Caco-2 (cell line): ENCODE results near the gene CRYBA4. TPM values are rescaled to one million over a fixed set of nuclear protein-coding genes. Genes with fewer than 3 reads are reported as not detected.
A peak's percentile ranks its signal among the peaks of the same experiment; 100 is the strongest.

Experiments
- BruUV-seq: library from RNA; stranded (reverse); fragments of 400-500 nt; replicated peaks from 2 replicates; lab custom pipeline; 2021; lab: Mats Ljungman, UMichigan
- CTCF ChIA-PET: fragments of 300-600 bp; sonication (Branson Sonifier 250); formaldehyde crosslinking; loops from one replicate; lab custom pipeline; 2022; ENCODE audit warnings: antibody characterized with exemption; lab: Charles Lee
- POLR2A ChIA-PET: fragments of 300-600 bp; sonication (Branson Sonifier 250); formaldehyde crosslinking; loops from one replicate; lab custom pipeline; 2022; ENCODE audit warnings: antibody characterized with exemption; lab: Charles Lee
- DNase-seq, 2 experiments: peaks; one replicate each; pipeline versions ENCODE4 v3.0.0 to v3.0.0-alpha.2; 2020 to 2022
- H3K27me3 ChIP-seq: replicated peaks from 2 replicates; pipeline ENCODE4 v1.6.0; 2011; ENCODE audit warnings: low read length; ENCODE audit not compliant: control insufficient read depth, insufficient read depth
- H3K36me3 ChIP-seq: 2 replicates; pipeline ENCODE4 v1.5.1; 2011; ENCODE audit warnings: low read length; ENCODE audit not compliant: control insufficient read depth, insufficient read depth
- H3K4me1 ChIP-seq: fragments of 250-450 bp; sonication (Bioruptor Pico); 2 replicates; pipeline ENCODE4 v1.5.1; 2020; ENCODE audit warnings: mild to moderate bottlenecking
- H3K4me3 ChIP-seq: 2 replicates; pipeline ENCODE4 v1.5.1; 2011; ENCODE audit warnings: low read depth, mild to moderate bottlenecking, control low read depth, low read length
- H3K9me3 ChIP-seq: fragments of 250-450 bp; sonication (Bioruptor Pico); 2 replicates; pipeline ENCODE4 v1.5.1; 2020; ENCODE audit warnings: mild to moderate bottlenecking, moderate library complexity
- H3K27ac Mint-ChIP-seq: one replicate; pipeline ENCODE4 v1.8.0; 2022; ENCODE audit warnings: mixed read lengths; ENCODE audit not compliant: unreplicated experiment
- H3K27me3 Mint-ChIP-seq: one replicate; pipeline ENCODE4 v1.8.0; 2022; ENCODE audit warnings: mixed read lengths; ENCODE audit not compliant: insufficient read depth, unreplicated experiment
- H3K36me3 Mint-ChIP-seq: one replicate; pipeline ENCODE4 v1.8.0; 2022; ENCODE audit warnings: mild to moderate bottlenecking, mixed read lengths; ENCODE audit not compliant: insufficient read depth, unreplicated experiment
- H3K4me1 Mint-ChIP-seq: one replicate; pipeline ENCODE4 v1.8.0; 2022; ENCODE audit warnings: low read depth, mixed read lengths; ENCODE audit not compliant: unreplicated experiment
- H3K4me3 Mint-ChIP-seq: one replicate; pipeline ENCODE4 v1.8.0; 2022; ENCODE audit warnings: mild to moderate bottlenecking, moderate library complexity, mixed read lengths; ENCODE audit not compliant: unreplicated experiment
- H3K9me3 Mint-ChIP-seq: one replicate; pipeline ENCODE4 v1.8.0; 2022; ENCODE audit warnings: mixed read lengths; ENCODE audit not compliant: unreplicated experiment
- CTCF ChIP-seq, 2 experiments: fragments of 200-600 bp in 1 of 2; IDR thresholded peaks; 1 replicate in 1 of 2; 2 replicates in 1 of 2; pipeline versions ENCODE4 v1.5.1 to v1.8.0; 2011 to 2022; ENCODE audit warnings: antibody characterized with exemption in 1 of 2, control low read depth in 1 of 2, inconsistent platforms in 1 of 2, low read depth in 1 of 2, low read length in 1 of 2, mild to moderate bottlenecking in 1 of 2, moderate library complexity in 1 of 2; ENCODE audit not compliant: insufficient read depth in 1 of 2, severe bottlenecking in 1 of 2, unreplicated experiment in 1 of 2
- intact Hi-C: fragments of 100-400 bp; cut with micrococcal nuclease; formaldehyde crosslinking; loops from one replicate; pipeline ENCODE4 v1.10.0; 2022; ENCODE audit not compliant: unreplicated experiment
- total RNA-seq: library from RNA; stranded (reverse); gene quantifications from 2 replicates; pipeline ENCODE4 v1.2.3, GENCODE V29; 2022

The CRYBA4 gene
- total RNA-seq, 1 experiment from 2014 or later = 0.68 TPM

- Mint-ChIP-seq H3K4me3 (no peak overlapping the region), H3K4me1 (no peaks in the 10 kb centered on the region), H3K27me3 (no peaks in the 10 kb centered on the region), H3K9me3 (peaks cover 10% of the 10 kb centered on the region), H3K27ac (no peak overlapping the region), H3K36me3 (no peaks in the 10 kb centered on the region)
- no peaks in the 10 kb centered on the region for H3K9me3 ChIP-seq
- no peak for DNase-seq
- CTCF ChIA-PET = no interaction called here
- no peaks in the 10 kb centered on the region for H3K27me3 ChIP-seq
- no peak overlapping the region for H3K4me3 ChIP-seq
- no peaks in the 10 kb centered on the region for H3K4me1 ChIP-seq
- no peak for TF ChIP-seq CTCF (IDR thresholded peaks at IDR 0.05; ENCODE audit: insufficient read depth in 1 of 2, low read depth in 1 of 2, low read length in 1 of 2, severe bottlenecking in 1 of 2, unreplicated experiment in 1 of 2)
- H3K36me3 ChIP-seq = no peaks in the 10 kb centered on the region
- intact Hi-C loops = loop anchor here (10.0 kb wide), 2 partner anchors 164 to 1134 kb away; partner anchors contain the start of gene MN1
- POLR2A ChIA-PET = no interaction called here
- no TSS peak for BruUV-seq
Observed at GRCh38 chr22:26670459-26670858, 48.7 kb downstream of the CRYBA4 start.

GRCh38 chr22:26671317-26672059 lies 49.7 kb downstream of the CRYBA4 start:
- peaks cover 10% of the 10 kb centered on the region for H3K9me3 Mint-ChIP-seq
- no peak overlapping the region for H3K4me3 ChIP-seq
- no peak for DNase-seq
- no peaks in the 10 kb centered on the region for H3K27me3 ChIP-seq
- no TSS peak for BruUV-seq
- H3K36me3 Mint-ChIP-seq = no peaks in the 10 kb centered on the region
- H3K4me3 Mint-ChIP-seq = no peak overlapping the region
- no peaks in the 10 kb centered on the region for H3K4me1 ChIP-seq
- TF ChIP-seq CTCF (IDR thresholded peaks at IDR 0.05; ENCODE audit: insufficient read depth in 1 of 2, low read depth in 1 of 2, low read length in 1 of 2, severe bottlenecking in 1 of 2, unreplicated experiment in 1 of 2) = no peak
- H3K27ac Mint-ChIP-seq = no peak overlapping the region
- intact Hi-C loops = loop anchor here (10.0 kb wide), 2 partner anchors 163 to 1133 kb away; partner anchors contain the start of gene MN1
- no peaks in the 10 kb centered on the region for H3K36me3 ChIP-seq
- POLR2A ChIA-PET = no interaction called here
- no peaks in the 10 kb centered on the region for H3K9me3 ChIP-seq
- CTCF ChIA-PET = no interaction called here
- no peaks in the 10 kb centered on the region for H3K4me1 Mint-ChIP-seq
- H3K27me3 Mint-ChIP-seq = no peaks in the 10 kb centered on the region

- H3K9me3 Mint-ChIP-seq = peaks cover 10% of the 10 kb centered on the region
- no peaks in the 10 kb centered on the region for H3K4me1 Mint-ChIP-seq
- no peaks in the 10 kb centered on the region for H3K4me1 ChIP-seq
- peak overlapping the region; percentile 88 for H3K27ac Mint-ChIP-seq
- H3K4me3 ChIP-seq = no peak overlapping the region; the same call in 1 of the 2 replicates
- H3K9me3 ChIP-seq = no peaks in the 10 kb centered on the region
- no peak for TF ChIP-seq CTCF (IDR thresholded peaks at IDR 0.05; ENCODE audit: insufficient read depth in 1 of 2, low read depth in 1 of 2, low read length in 1 of 2, severe bottlenecking in 1 of 2, unreplicated experiment in 1 of 2)
- H3K4me3 Mint-ChIP-seq = peak overlapping the region; percentile 80
- intact Hi-C loops = loop anchor here (10.0 kb wide), 2 partner anchors 163 to 1133 kb away; partner anchors contain the start of gene MN1
- H3K36me3 Mint-ChIP-seq = no peaks in the 10 kb centered on the region
- no peaks in the 10 kb centered on the region for H3K27me3 ChIP-seq
- no peak for DNase-seq
- ChIA-PET CTCF (interaction anchor here (0.7 kb wide), 1 partner anchor 9 kb away, joined by 3 read pairs; no protein-coding TSS in a partner anchor), POLR2A (interaction anchor here (1.0 kb wide), 1 partner anchor 9 kb away, joined by 3 read pairs; no protein-coding TSS in a partner anchor)
- H3K27me3 Mint-ChIP-seq = no peaks in the 10 kb centered on the region
- BruUV-seq = no TSS peak
- H3K36me3 ChIP-seq = no peaks in the 10 kb centered on the region
Observed at GRCh38 chr22:26672060-26672471, 50.3 kb downstream of the CRYBA4 start.
